K562 (cell line): Measurements from ENCODE around the gene CHRM4. TPM values are rescaled to one million over a fixed set of nuclear protein-coding genes. Genes with fewer than 3 reads are reported as not detected.

Source experiments
- CTBP1 ChIP-seq: fragments of 450-650 bp; IDR thresholded peaks from 2 replicates; pipeline ENCODE4 v1.6.1; 2016; ENCODE audit warnings: borderline replicate concordance
- CXXC5 ChIP-seq: fragments of 250-450 bp; sonication (Bioruptor Pico); IDR thresholded peaks from 2 replicates; pipeline ENCODE4 v1.8.0; 2022; ENCODE audit warnings: inconsistent platforms, mild to moderate bottlenecking, moderate library complexity
- L3MBTL2 ChIP-seq: fragments of 450-650 bp; IDR thresholded peaks from 2 replicates; pipeline ENCODE4 v1.6.1; 2016; ENCODE audit warnings: mild to moderate bottlenecking, moderate library complexity
- MGA ChIP-seq: fragments of 450-650 bp; IDR thresholded peaks from 2 replicates; pipeline ENCODE4 v1.6.1; 2016; ENCODE audit warnings: mild to moderate bottlenecking, moderate library complexity
- NR4A1 ChIP-seq, 2 experiments: fragments of 250-450 bp in 1 of 2; fragments of 450-650 bp in 1 of 2; sonication (Bioruptor Pico) in 1 of 2; IDR thresholded peaks; 2 replicates each; pipeline versions ENCODE4 v1.4.0 to v1.6.1; 2016 to 2020; ENCODE audit warnings: mild to moderate bottlenecking in 2 of 2, missing compliant biosample characterization in 1 of 2, missing genetic modification characterization in 1 of 2, moderate library complexity in 1 of 2
- RBBP5 ChIP-seq: fragments of 200-600 bp; sonication (generic); IDR thresholded peaks from 2 replicates; pipeline ENCODE4 v1.6.1; 2012; ENCODE audit warnings: borderline replicate concordance, mild to moderate bottlenecking, low read length, control low read depth, inconsistent platforms; ENCODE audit not compliant: insufficient read depth, poor library complexity, severe bottlenecking
- polyA plus RNA-seq, 8 experiments: library from polyadenylated mRNA; depleted of rRNA in 4 of 8; stranded (reverse) in 5 of 8; unstranded in 3 of 8; fragments of >200 nt; fragmentation: Nextera tagmentation in 2 of 8; fragmentation: Illumina TruSeq in 1 of 8; extraction: Ambion mirVana in 2 of 8; extraction: Trizol in 1 of 8; gene quantifications; 2 replicates each; pipeline versions ENCODE4 v1.2.1 to v1.2.3, GENCODE V29; 2011 to 2014; ENCODE audit warnings: inconsistent platforms in 1 of 8, missing spikeins in 1 of 8
- total RNA-seq, 7 experiments: library from RNA; depleted of rRNA in 6 of 7; stranded (reverse); fragments of >200 nt in 6 of 7; fragmentation: Illumina TruSeq in 2 of 7; extraction: Trizol in 2 of 7; gene quantifications; 2 replicates each; pipeline versions ENCODE4 v1.2.1 to v1.2.3, GENCODE V29; 2011 to 2021; ENCODE audit warnings: low replicate concordance in 1 of 7
- TF ChIP-seq, protein P1 (sequence below), 3 experiments: fragments of 200-800 bp in 1 of 3; fragments of 250-450 bp in 1 of 3; fragments of 450-650 bp in 1 of 3; sonication (Bioruptor Pico) in 1 of 3; sonication (Bioruptor generic) in 1 of 3; formaldehyde crosslinking in 1 of 3; IDR thresholded peaks; 2 replicates each; pipeline versions ENCODE4 v1.6.1 to v1.8.0; 2016 to 2022; ENCODE audit warnings: mild to moderate bottlenecking in 2 of 3, missing genetic modification characterization in 2 of 3, missing compliant biosample characterization in 1 of 3, moderate library complexity in 1 of 3
- TF ChIP-seq, protein P2 (sequence below): fragments of 450-650 bp; formaldehyde crosslinking; IDR thresholded peaks from 2 replicates; pipeline ENCODE4 v1.4.0; 2020; ENCODE audit warnings: mild to moderate bottlenecking, moderate library complexity

The CHRM4 gene
- total and polyA plus RNA-seq, 9 of the 15 experiments (the other 6 are each of a cell fraction or from before 2014, with no cell fraction given) = 0.22 to 1.3 (median 0.40) TPM; not detected in 2

DNA sequence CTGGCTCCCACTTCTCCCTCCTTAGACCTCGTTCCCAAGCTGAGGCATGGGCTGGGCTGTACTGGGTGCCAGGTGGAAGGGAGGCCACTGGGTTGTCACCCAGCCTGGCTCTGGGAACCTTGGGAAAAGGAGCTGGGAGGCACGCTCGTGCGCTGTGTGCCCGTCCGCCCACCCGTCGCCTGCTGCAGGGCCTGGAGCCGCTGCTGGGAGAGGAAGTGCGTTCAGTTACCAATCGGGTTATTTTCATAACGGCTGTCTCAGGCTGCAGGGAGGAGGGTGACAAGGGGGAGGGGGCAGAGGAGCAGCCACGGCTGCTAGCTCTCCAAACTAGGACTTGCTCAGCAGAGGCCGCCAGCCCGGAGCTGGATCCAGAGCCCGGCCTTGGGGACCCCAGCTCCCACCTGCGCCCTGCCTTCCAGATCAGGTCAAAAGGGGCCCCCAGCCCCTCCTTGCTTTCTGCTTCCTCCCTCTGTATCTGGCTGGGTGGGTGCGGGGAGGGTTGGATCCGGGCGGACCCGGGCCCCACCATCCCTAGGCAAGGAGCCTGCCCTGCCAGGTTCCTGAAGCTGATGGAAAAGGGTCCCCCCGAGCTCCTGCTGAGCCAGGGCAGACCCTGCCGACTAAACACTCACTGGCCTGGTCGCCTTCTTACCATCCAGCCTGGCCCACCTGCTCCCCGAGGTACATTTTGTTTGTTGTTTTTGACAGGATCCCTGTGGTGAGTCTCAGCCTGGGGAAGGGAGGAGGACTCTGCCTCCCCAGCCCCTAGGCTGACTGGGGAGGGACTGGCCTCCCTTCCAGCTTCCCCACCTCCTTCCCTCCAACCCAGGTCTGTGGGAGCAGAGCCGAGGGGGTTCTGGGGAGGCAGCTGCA lies 30.1 kb downstream of the CHRM4 start (continued):
- peak; percentile 59; the same call in 1 of the 2 replicates for TF ChIP-seq MGA
- TF ChIP-seq L3MBTL2 = peak; percentile 65
- TF ChIP-seq, protein P1, sequence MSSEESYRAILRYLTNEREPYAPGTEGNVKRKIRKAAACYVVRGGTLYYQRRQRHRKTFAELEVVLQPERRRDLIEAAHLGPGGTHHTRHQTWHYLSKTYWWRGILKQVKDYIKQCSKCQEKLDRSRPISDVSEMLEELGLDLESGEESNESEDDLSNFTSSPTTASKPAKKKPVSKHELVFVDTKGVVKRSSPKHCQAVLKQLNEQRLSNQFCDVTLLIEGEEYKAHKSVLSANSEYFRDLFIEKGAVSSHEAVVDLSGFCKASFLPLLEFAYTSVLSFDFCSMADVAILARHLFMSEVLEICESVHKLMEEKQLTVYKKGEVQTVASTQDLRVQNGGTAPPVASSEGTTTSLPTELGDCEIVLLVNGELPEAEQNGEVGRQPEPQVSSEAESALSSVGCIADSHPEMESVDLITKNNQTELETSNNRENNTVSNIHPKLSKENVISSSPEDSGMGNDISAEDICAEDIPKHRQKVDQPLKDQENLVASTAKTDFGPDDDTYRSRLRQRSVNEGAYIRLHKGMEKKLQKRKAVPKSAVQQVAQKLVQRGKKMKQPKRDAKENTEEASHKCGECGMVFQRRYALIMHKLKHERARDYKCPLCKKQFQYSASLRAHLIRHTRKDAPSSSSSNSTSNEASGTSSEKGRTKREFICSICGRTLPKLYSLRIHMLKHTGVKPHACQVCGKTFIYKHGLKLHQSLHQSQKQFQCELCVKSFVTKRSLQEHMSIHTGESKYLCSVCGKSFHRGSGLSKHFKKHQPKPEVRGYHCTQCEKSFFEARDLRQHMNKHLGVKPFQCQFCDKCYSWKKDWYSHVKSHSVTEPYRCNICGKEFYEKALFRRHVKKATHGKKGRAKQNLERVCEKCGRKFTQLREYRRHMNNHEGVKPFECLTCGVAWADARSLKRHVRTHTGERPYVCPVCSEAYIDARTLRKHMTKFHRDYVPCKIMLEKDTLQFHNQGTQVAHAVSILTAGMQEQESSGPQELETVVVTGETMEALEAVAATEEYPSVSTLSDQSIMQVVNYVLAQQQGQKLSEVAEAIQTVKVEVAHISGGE (CRISPR knock-in tag; IDR thresholded peaks at IDR 0.05) = peak in 1 of 3 experiments; percentile 54; a peak in 1 of 6 replicates
- 0 out of 2 replicates have a peak, but pooled peaks have one; percentile 28 for TF ChIP-seq CTBP1
- 0 out of 2 replicates have a peak, but pooled peaks have one; percentile 50 for TF ChIP-seq NR4A1 (CRISPR knock-in tag; IDR thresholded peaks at IDR 0.05)
- TF ChIP-seq NR4A1 (tag; IDR thresholded peaks at IDR 0.05) = no peak
- TF ChIP-seq CXXC5 (CRISPR knock-in tag) = peak; percentile 85
- peak; percentile 44 for TF ChIP-seq RBBP5
- TF ChIP-seq, protein P2, sequence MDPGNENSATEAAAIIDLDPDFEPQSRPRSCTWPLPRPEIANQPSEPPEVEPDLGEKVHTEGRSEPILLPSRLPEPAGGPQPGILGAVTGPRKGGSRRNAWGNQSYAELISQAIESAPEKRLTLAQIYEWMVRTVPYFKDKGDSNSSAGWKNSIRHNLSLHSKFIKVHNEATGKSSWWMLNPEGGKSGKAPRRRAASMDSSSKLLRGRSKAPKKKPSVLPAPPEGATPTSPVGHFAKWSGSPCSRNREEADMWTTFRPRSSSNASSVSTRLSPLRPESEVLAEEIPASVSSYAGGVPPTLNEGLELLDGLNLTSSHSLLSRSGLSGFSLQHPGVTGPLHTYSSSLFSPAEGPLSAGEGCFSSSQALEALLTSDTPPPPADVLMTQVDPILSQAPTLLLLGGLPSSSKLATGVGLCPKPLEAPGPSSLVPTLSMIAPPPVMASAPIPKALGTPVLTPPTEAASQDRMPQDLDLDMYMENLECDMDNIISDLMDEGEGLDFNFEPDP (CRISPR knock-in tag) = no peak
